Thyroid gland (tissue), 4 donors: Measurements from ENCODE around the gene TBC1D22A. TPM values are rescaled to one million over a fixed set of nuclear protein-coding genes. Genes with fewer than 3 reads are reported as not detected.

Experiments used
- DNase-seq, 2 donors: peaks; one replicate each; pipeline ENCODE4 v3.0.0-alpha.2; 2019
- H3K27ac ChIP-seq, 3 donors: fragments of 200-600 bp; sonication (generic); 1 replicate in 2 of 3; 2 replicates in 1 of 3; pipeline ENCODE4 v1.5.1; 2016 to 2019; ENCODE audit warnings: mild to moderate bottlenecking in 1 of 3, moderate library complexity in 1 of 3
- H3K27me3 ChIP-seq: fragments of 200-600 bp; sonication (generic); one replicate; pipeline ENCODE4 v1.5.1; 2019
- H3K36me3 ChIP-seq, 2 donors: fragments of 200-600 bp; sonication (generic); one replicate each; pipeline ENCODE4 v1.5.1; 2016 to 2019
- H3K4me1 ChIP-seq, 2 donors: fragments of 200-600 bp; sonication (generic); one replicate each; pipeline ENCODE4 v1.5.1; 2017 to 2019
- H3K4me3 ChIP-seq, 3 donors: fragments of 200-600 bp; sonication (generic); replicated peaks in 1 of 3; 1 replicate in 2 of 3; 2 replicates in 1 of 3; pipeline ENCODE4 v1.5.1; 2016; ENCODE audit warnings: mild to moderate bottlenecking in 1 of 3
- H3K9me3 ChIP-seq: fragments of 200-600 bp; sonication (generic); one replicate; pipeline ENCODE4 v1.5.1; 2017
- POLR2A ChIP-seq, 2 donors: fragments of 450-650 bp; IDR thresholded peaks; one replicate each; pipeline ENCODE4 v1.6.1; 2017; ENCODE audit warnings: antibody characterized with exemption in 2 of 2, mild to moderate bottlenecking in 2 of 2, moderate library complexity in 1 of 2
- WGBS, 2 donors: methylation state at CpG; one replicate each; pipeline ENCODE4 v1.1.5; 2017; 5-methylcytosine and 5-hydroxymethylcytosine counted together
- intact Hi-C: fragments of 100-400 bp; cut with DNase I; formaldehyde crosslinking; loops from one replicate; pipeline ENCODE4 v1.15.1; 2023
- total RNA-seq, 4 donors: library from RNA; depleted of rRNA; stranded (reverse); fragments of >200 nt; gene quantifications; one replicate each; pipeline ENCODE4 v1.2.3, GENCODE V29; 2016
- TF ChIP-seq, protein P1 (sequence below), 6 experiments: fragments of 200-600 bp in 3 of 6; fragments of 450-650 bp in 3 of 6; sonication (generic) in 3 of 6; IDR thresholded peaks; one replicate each; pipeline ENCODE4 v1.5.1; 2016 to 2019; ENCODE audit warnings: antibody characterized with exemption in 6 of 6, mild to moderate bottlenecking in 2 of 6, inconsistent platforms in 1 of 6, moderate library complexity in 1 of 6

TBC1D22A gene
- total RNA-seq, 4 donors from 2014 or later: 26.7 to 34.6 (median 33.2) TPM

DNA sequence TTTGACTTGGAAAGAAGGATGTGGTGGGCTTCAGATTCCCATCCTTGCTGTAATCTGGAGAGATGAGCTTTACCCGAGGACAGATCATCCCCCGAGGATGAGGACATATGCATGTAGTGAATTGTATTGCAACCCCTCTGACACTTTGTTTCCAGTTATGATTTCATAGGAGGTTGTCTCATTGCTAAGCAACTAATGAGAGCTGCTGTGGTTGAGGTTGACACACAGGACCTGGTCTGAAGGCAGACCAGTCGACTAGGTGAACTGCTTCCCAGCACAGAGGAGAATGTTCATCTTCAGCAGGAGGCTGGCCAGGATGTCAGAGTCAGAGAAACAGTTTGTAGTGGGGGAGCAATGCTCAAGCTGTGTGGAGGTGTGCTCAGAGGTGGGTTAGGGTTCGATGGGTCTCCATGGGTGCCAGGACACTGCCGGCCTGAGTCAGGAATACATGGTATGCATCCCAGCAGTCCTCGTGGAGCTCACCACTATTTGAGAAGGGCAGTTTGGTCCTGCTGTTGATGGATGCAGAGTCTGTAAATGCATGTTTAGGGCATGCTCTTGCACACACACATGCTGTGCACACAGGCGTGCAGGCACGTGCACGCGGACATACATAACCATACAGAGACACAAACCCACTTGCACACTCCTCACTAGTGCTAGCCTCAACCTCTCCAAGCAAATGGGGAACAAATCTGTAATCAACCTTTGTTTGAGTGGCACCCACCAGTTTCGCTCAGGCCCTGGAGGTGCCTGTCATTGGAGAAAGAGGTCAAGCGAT, 153.7 kb downstream of the TBC1D22A start:
- intact Hi-C loops: no loop called here
- H3K36me3 ChIP-seq: peaks cover 0 to 3% of the 10 kb centered on the region in 2 donors
- no peak overlapping the region for H3K4me3 ChIP-seq
- H3K27me3 ChIP-seq: no peaks in the 10 kb centered on the region
- 90 to 95% methylated on average over 12 of the region's 12 CpGs for WGBS, 2 donors
- H3K4me1 ChIP-seq: peaks cover 0 to 4% of the 10 kb centered on the region in 2 donors
- no peak for DNase-seq
- H3K27ac ChIP-seq: no peak overlapping the region
- TF ChIP-seq POLR2A (IDR thresholded peaks at IDR 0.05): no peak
- TF ChIP-seq, protein P1, sequence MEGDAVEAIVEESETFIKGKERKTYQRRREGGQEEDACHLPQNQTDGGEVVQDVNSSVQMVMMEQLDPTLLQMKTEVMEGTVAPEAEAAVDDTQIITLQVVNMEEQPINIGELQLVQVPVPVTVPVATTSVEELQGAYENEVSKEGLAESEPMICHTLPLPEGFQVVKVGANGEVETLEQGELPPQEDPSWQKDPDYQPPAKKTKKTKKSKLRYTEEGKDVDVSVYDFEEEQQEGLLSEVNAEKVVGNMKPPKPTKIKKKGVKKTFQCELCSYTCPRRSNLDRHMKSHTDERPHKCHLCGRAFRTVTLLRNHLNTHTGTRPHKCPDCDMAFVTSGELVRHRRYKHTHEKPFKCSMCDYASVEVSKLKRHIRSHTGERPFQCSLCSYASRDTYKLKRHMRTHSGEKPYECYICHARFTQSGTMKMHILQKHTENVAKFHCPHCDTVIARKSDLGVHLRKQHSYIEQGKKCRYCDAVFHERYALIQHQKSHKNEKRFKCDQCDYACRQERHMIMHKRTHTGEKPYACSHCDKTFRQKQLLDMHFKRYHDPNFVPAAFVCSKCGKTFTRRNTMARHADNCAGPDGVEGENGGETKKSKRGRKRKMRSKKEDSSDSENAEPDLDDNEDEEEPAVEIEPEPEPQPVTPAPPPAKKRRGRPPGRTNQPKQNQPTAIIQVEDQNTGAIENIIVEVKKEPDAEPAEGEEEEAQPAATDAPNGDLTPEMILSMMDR (IDR thresholded peaks at IDR 0.05): no peak
- no peaks in the 10 kb centered on the region for H3K9me3 ChIP-seq

DNA sequence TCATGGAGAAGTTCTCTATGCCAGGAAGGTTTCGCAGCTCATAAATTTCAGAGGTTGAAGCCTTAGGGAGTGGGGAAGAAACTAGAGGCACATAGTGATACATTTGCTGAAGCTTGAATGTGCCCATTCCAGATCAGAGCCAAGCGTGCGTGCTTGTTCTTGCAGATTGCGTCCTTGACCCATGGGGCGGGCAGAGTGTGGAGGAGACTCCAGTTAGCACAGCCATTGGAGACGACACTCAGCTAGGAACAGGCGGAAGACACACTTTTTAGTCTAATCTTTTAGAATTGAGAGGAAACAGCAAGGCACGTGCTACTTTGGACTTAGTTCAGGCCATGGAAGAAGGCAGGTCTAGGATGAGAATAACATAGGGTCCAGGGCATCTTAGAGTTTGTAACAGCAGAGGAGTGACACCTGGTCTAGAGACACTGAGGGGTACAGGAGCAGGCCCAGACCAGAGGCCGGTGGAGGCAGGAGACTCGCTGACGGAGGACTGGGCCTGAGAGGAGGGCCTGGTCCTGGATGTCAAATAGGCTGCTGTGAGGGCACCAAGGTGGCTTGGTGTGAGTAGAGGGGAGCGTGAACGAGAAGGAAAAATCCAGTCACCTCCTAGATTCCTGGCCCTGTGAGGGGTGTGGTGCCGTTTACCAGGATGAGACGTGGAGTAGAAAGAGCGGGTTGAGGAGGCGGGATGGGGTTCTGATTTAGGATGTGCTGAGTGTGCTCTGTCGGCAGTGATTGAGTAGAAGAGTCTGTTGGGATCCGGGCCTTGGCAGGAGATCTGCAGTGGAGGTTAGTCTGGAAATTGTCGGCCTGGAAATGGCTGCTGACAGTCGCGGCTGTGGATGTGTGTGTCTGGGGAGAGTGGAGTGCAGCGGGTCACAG, 154.7 kb downstream of the TBC1D22A start:
- peaks cover 0 to 3% of the 10 kb centered on the region in 2 donors for H3K36me3 ChIP-seq

DNA sequence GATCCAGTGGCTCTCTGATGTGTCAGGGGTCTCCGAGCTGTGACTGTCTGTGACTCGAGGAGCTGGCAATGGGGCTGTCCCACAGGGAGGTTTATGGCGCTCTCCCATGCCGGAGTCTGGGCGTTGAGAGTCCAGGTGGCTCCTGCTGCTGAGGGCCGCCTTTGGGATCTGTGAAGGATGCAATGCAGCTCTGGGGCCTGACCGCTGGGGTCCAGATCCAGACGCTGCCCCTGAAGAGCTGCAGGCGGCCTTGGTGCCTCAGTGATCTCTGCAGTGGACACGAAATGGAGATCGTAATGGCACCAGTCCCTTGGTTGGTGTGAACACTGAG, 155.3 kb downstream of the TBC1D22A start:
- DNase-seq: no peak
- Histone ChIP-seq H3K27me3 (no peaks in the 10 kb centered on the region), H3K36me3 (no peaks in the 10 kb centered on the region), H3K9me3 (no peaks in the 10 kb centered on the region), H3K4me1 (no peaks in the 10 kb centered on the region), H3K27ac (no peak overlapping the region), H3K4me3 (no peak overlapping the region)
- WGBS, 2 donors: 87 to 94% methylated on average over 7 to 8 of the region's 11 CpGs
- TF ChIP-seq, protein P1 (IDR thresholded peaks at IDR 0.05): no peak
- no peak for TF ChIP-seq POLR2A (IDR thresholded peaks at IDR 0.05)
- intact Hi-C loops: no loop called here

More for the DNA sequence above, 154.7 kb downstream of the TBC1D22A start:
- no peak overlapping the region for H3K27ac ChIP-seq
- DNase-seq: no peak
- no peak overlapping the region for H3K4me3 ChIP-seq
- TF ChIP-seq POLR2A (IDR thresholded peaks at IDR 0.05): no peak
- TF ChIP-seq, protein P1 (IDR thresholded peaks at IDR 0.05): no peak
- intact Hi-C loops: no loop called here
- H3K27me3 ChIP-seq: no peaks in the 10 kb centered on the region
- H3K4me1 ChIP-seq: no peaks in the 10 kb centered on the region
- H3K9me3 ChIP-seq: no peaks in the 10 kb centered on the region
- 92 to 95% methylated on average over 23 of the region's 23 CpGs for WGBS, 2 donors

DNA sequence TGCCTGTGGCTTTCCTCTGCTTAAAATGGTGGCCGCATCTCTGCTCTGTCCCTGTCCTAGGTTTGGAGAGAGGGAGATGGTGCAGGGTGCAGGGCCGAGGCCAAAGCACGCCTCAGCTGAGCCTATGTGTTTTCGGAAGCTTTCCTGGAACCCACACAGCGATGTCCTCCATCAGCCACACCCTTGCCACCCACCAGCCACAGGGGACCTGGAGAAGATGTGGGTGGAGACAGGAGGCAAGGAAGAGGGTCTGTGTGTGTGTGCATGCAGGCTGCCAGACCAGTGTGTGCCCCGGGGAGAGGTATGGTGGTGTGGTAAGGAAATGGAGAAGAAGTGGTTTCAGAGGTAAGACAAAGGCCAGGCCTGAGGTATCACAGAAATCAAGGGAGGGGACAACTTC, 155.7 kb downstream of the TBC1D22A start:
- Histone ChIP-seq H3K4me1 (no peaks in the 10 kb centered on the region), H3K4me3 (no peak overlapping the region), H3K27me3 (no peaks in the 10 kb centered on the region), H3K36me3 (no peaks in the 10 kb centered on the region), H3K27ac (no peak overlapping the region), H3K9me3 (no peaks in the 10 kb centered on the region)
- intact Hi-C loops: no loop called here
- TF ChIP-seq, protein P1 (IDR thresholded peaks at IDR 0.05): no peak
- TF ChIP-seq POLR2A (IDR thresholded peaks at IDR 0.05): no peak
- no peak for DNase-seq
- 86% methylated on average over 6 of the region's 6 CpGs for WGBS, 2 donors

DNA sequence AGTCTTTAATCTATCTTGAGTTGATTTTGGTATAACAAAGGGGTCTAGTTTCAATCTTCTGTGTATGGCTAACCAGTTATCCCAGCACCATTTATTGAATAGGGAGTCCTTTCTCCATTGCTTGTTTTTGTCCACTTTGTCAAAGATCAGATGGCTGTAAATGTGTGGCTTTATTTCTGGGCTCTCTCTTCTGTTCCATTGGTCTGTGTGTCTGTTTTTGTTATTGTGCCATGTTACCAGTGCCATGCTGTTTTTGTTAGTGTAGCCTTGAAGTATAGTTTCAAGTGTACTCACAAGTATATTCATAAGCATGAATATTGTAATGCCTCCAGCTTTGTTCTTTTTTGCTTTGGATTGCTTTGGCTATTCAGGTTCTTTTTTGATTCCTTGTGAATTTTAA, 159.6 kb downstream of the TBC1D22A start:
- no peaks in the 10 kb centered on the region for H3K4me1 ChIP-seq
- no peaks in the 10 kb centered on the region for H3K27me3 ChIP-seq
- no peaks in the 10 kb centered on the region for H3K36me3 ChIP-seq
- no peak overlapping the region for H3K27ac ChIP-seq
- H3K4me3 ChIP-seq: no peak overlapping the region
- no peak for TF ChIP-seq POLR2A (IDR thresholded peaks at IDR 0.05)
- TF ChIP-seq, protein P1 (IDR thresholded peaks at IDR 0.05): no peak
- H3K9me3 ChIP-seq: no peaks in the 10 kb centered on the region
- intact Hi-C loops: no loop called here
- no peak for DNase-seq
